ENCODE measurements around the gene MAP6.
"Not testable (repeated sequence)": the region's sequence is repeated elsewhere in the genome, so short reads cannot be mapped to it uniquely, and the experiment has no call there.

Gene MAP6

DNA sequence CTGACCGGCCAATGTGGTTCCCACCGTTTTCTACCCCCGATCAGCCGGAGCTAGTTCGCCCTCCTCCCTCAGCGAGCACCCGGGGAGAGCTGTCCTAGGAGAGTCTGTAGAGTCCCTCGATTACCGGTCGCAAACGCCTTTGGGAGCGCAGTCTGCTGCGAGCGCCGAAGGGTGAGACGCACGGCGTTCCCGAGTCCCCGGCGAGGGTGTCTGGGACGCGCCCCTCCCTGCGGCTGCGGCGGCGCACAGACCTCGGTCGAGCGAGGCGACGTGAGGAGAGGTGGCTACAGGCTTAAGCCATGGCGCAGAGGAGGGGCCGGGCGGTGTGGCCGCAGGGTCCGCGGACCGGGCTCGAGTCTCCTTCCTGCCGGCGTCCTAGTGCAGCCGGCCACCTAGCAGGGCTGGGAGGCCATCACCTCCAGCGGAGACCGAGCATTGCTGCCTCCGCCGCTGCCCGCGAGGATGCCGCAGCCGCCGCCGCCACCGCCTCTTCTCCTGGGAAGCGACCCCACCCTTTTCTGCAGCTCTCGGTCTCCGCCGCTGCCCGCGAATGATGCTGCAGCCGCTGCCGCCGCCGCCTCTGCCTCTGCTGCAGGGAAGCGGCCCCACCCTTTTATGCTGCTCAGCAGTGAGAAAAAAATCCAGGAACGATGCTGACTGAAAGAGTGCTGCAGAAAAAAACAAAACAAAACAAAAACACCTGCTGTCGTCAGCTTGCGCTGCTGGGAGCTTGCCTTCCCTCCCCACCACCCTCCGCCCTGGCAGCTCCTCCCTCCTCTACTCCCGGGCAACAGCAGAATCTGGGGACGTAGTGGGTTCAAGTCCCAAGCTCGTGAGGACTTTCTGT is at the start of gene MAP6:
Gene MAP6, minus strand, starts transcription at position 588 of the 847 bp plus-strand sequence. CDS start 669 bp downstream, outside the sequence.
- DNase-seq: peak; percentile 63

DNA sequence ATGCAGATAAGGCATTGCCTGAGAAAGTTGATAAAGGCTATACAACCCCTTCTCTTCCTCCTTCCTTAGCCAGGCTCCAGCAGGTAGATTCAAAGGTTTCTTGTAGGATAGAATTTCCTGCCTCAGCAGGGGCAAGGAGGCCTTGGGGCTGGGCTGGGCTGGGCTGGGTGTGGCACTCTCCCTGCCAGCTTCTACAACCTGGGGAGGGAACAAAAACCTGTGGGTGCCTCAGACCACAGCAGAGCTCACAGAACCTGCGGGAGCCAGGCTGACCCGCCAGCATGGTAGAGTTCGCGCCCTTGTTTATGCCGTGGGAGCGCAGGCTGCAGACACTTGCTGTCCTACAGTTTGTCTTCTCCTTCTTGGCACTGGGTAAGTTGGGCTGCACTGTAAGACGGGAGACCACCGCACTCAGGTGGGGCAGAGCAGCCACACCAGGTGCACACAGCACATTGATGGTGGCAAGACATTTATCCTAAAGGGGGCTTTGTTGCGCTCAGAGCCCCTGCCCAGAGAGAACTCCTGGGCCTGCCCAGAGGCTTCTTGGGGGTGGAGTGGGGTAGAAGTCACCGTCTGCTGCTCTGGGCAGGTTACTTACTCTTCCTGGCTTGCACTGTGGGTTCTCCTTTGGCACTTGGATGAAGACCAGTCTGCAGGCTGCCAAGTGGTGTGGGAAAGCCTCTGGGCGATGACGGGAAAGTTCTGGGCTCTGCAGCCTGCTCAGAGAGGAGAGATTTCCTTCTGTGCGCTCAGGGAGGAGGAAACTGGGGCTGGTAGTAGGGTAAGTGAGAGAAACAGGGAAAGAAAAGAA is 49.0 kb upstream of the MAP6 start, which contains the start of gene MOGAT2:
Gene MOGAT2, plus strand, starts transcription at position 231 of the 811 bp plus-strand sequence. Its CDS starts 51 bp downstream, at position 282.
- peak; percentile 70 for DNase-seq

DNA sequence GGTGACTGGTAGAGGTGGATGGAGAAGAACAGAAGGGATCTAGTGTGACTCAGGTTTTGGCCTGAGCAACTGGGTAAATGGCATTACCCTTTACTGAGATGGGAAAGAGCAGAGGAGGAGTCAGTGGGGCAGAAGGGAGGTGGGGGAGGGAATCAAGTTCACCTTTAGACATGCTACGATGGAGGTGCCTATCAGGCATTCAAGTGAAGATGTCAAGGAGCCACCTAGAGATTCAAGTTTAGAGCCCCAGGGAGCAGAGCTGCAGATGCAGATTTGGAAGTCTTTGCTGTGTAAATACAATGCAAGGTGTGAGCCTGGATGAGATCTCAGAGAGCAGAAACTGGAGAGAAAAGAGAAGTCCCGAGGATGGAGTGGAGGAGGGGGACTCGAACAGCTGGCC is 47.8 kb upstream of the MAP6 start:
- DNase-seq: no peak

DNA sequence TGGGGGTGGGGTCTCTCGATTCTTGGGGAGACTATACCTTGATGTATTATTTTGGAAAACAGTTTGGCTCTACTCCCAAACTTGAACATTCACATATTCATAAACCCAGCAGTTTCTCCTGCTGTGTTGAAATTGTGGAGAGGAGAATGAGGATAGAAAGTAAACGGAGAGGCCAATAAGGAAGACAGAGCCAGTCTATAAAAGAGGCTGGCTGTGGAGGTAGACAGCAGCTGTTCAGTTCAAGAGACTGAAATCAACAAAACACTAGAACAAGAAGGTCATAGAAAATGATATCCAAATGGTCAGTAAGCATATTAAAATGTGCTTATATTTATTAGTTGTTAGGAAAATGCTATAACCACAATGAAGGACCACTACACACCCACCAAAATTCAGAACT is 46.9 kb upstream of the MAP6 start:
- no peak for DNase-seq

DNA sequence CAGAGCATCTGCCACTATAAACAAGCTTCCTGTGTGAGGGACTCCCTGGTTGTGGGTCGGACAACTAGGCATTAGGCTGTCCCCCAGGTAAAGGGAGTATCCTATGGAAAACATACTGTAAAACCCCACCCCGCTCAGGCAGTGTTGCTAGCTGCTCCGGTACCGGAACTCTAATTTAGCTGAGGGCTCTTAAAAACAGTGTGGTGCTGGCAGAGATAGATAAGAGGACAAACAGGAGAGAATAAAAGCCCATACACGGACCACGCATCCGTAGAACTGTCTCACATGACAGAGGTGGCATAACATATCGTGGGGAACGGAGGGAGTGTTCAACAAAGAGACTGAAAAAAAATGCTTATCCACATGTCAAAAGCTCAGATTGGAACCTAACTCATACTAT is 45.4 kb upstream of the MAP6 start:
- no peak for DNase-seq

DNA sequence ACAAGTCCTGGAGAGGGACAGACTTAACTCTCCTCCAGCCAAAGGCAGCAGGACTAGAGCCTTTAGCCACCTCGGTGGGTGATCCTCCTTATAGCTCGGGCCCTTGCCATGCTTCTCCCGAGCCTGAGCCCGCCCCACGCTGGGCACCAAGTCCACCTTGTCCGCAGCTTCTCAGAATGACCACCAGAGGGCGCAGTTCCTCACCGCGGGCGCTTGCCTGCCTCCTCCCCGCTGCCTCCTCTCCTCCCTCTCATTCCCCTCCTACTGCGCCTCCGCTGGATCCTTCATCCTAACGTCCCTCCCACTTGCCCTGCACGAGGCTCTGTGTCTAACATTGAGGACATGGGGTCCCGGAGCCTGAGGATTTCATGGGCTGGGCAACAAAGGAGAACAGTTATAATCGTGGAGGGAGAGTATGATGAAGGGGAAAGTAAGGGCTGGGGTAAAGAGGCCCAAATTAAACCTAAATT is 37.5 kb upstream of the MAP6 start:
- DNase-seq: peak; percentile 82

DNA sequence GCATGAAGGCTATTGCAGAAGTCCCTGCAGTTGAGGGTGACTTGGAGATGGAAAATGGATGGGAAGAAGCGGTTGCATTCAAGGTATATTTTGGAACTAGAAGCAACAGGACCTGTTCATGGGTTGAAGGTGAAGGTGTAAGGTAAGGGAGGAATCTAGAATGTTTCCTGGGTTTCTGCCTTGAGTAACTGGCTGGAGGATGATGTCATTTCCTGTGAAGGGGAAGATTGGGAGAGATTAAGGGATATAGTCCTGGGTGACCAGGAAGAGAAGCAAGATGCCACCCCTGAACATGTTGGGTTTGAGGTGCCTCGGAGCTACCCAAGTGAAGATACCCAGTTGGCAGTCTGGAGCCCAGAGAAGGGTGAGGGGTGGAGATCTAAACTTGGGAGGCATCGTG is 36.7 kb upstream of the MAP6 start:
- DNase-seq: no peak

DNA sequence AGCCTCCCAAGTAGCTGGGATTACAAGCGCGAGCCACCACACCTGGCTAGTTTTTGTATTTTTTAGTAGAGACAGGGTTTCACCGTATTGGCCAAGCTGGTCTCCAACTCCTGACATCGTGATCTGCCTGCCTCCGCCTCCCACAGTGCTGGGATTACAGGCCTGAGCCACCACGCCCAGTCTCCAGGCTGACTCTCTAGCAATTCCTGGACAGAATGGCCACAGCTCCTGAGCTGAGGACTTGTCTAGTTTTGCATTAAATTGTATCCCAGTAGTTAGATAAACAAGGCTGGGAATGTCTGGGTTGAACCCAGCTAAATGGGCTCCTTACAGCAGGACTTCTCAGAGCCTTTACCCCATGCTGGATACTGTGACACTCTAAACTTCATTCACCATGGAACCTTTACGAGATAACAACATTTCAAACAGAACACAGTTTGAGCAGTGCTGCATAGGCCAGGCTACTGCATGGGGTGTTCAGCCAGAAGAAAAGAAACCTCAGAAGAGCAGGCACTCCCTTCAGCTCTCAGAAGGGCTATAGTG is 34.9 kb upstream of the MAP6 start:
- no peak for DNase-seq

DNA sequence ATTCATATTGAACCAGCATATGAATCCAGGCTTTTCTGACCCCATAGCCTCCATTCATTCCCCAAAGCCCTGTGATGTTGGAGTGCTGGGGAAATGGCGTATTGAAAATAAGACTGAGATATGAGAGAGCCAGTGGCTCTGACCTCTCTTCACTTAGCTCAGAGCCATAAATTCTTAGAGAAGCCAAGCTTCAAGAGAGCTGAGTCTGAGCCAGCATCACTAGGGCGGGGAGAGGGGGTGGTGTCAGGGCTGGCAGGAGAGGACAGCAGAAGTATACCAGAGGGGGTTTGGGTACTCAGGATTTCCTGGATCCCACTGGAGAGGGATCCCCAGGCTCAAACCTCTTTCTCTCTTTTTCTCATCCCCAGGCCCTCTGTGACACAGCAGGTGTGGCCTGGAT is 32.1 kb upstream of the MAP6 start:
- no peak for DNase-seq

DNA sequence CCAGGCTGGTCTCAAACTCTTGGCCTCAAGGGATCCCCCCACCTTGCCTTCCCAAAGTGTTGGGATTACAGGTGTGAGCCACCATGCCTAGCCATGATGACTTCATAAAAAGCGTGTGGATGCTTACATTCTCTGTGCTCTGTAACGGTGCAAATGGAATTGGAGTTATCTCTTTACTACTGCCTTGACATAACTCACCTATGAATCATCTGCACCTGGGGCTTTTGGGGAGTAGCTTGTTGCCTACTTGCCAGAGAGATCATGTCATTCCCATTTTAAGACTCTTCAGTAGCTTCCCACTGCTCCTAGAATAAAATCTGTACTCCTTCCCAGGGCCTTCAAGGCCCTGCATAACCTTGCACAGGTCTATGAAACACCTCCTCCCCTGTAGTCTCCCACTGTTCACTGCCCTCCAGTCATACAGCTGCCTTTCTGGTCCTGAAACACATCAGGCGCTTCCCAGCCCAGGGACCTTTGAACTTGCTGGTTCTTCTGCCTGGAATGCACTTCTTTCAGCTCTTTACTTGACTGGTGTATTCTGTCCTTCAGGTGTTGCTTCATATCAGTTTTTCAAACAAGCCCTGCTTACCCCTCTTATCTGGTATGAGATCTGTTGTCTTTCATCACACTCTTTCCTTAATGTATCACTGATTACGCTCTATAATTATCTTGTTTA is 29.2 kb upstream of the MAP6 start:
- no peak for DNase-seq

DNA sequence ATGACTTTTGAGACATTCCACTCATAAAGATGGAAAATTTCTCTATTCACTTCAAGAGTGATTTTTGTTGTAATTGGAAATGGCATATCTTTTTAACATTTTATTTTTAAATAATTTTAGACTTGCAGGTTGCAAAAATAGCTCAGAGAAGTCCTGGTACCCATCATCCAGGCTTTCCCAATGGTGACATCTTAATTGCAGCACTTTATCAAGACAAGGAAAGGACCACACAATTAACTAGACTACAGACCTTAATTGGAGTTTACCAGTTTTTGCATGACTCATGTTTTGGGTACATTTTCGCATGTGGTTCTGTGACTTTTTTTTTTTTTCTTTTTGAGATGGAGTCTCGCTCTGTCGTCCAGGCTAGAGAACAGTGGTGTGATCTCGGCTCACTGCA is 23.0 kb upstream of the MAP6 start:
- no peak for DNase-seq

DNA sequence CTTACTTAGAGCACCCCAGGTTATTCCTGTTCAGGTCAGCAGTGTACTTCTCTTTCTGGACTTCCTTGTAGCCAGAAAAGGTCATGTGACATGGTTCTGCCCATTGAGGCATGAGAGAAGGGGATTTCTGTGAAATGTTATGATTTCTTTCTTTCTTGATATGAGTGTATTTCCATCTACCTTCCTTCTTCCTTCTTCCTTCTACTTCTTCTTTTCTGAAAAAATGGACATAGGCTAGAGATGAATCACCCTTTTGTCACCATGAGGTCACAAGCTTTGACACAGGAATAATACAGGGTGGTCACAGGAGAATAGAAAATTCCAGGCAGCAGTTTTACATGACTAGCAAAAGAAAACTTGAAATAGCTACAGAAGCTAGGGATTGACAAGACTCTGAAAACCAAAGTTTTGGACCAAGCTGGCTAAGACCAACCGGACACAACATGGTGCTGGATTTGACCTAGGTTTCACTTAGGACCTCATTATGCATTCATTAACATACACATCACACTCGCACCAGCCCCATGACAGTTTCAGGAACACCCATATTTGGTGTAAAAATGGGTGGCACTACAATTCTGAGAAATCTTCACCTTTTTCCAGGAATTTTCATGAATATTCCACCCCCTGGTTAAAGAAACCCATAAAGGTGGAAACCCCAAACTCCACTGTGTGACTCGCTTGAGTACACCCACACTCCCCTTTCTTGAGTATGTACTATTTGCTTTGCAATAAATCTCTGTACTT is 21.2 kb upstream of the MAP6 start:
- DNase-seq: no peak

DNA sequence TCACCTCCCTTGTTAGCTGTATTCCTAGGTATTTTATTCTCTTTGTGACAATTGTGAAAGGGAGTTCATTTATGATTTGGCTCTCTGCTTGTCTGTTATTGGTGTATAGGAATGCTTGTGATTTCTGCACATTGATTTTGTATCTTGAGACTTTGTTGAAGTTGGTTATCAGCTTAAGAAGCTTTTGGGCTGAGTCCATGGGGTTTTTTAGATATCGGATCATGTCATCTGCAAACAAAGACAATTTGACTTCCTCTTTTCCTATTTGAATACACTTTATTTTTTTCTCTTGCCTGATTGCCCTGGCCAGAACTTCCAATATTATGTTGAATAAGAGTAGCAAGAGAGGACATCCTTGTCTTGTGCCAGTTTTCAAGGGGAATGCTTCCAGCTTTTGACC is 15.0 kb upstream of the MAP6 start:
- DNase-seq: not testable (repeated sequence)

DNA sequence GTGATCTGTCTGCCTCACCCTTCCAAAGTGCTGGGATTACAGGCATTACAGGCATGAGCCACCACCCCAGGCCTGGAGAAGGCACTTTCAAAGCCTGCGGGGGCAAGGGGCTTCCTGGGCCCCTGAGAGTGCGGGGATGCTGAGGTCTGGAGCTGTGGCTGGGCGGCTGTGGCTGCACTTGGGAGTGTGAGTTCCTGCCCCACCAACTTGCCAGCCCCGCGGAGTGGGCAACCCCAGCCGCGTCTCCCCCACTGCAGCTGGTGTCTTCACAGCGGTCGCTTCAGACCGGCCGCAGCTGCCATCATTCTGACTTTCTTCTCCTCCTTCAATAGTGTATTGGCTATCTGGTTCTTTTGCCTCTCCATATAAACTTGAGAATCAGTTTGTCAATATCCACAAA is 10.7 kb upstream of the MAP6 start:
- no peak for DNase-seq

DNA sequence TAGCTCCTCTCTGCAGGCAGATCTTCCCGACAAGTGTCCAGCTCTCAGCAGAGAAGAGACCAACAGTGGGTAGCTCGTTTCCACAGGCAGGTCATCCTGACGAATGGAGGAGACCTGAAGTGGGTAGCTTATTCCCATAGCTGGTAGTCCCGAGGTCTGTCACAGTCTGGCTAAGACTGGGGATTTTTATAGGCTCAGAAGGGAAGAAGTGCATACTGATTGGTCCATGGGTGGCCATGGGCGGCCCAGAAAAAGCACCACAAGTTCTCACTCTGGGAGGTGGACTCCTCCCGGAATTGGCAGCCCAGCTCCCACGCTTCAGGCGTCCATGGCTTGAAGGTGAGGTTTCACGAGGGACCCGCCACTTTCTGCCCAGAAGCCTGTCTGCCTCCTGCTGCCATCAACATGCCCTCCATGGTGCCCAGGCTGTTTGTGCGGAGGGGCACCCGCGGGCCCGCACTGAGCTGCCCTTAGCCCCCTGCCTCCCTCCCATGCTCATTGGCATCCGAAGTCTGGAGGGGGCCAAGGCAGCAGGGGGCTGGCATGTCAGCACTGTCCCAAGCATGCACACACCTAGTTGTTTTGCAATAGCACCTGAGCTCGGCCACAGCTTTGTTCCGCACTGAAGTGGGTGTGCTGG is 9.9 kb upstream of the MAP6 start:
- DNase-seq: no peak

DNA sequence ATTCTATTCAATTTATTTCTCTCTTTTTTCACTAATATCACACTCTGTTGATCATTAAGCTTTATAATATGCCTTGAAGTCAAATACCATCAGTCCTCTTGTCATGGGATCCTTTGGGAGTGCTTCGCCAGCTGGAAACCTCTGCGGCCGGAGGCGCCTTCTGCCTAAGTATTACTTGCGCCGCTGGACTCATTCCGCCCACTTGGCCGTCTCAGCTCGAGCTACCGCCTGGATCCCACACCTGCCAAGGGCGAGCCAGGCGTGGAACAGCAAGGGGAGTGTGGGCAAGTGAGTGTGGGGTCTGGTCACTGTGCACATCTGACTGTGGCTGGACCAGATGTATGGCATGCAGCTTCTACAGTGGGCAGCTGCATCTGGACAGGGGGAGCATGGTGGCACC is 9.1 kb upstream of the MAP6 start:
- no peak for DNase-seq

DNA sequence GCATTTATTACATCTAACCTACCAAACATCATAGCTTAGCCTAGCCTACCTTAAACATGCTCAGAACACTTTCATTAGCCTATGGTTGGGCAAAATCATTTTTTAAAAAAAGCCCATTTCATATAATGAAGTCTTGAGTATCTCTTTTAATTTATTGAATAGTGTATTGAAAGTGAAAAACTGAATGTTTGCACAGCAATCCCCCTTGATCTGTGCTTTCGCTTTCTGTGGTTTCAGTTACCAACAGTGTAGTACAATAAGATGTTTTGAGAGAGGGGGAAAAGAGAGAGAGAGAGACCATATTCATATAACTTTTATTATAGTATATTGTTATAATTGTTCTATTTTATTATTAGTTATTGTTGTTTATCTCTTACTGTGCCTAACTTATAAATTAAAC is 8.4 kb upstream of the MAP6 start:
- DNase-seq: no peak

DNA sequence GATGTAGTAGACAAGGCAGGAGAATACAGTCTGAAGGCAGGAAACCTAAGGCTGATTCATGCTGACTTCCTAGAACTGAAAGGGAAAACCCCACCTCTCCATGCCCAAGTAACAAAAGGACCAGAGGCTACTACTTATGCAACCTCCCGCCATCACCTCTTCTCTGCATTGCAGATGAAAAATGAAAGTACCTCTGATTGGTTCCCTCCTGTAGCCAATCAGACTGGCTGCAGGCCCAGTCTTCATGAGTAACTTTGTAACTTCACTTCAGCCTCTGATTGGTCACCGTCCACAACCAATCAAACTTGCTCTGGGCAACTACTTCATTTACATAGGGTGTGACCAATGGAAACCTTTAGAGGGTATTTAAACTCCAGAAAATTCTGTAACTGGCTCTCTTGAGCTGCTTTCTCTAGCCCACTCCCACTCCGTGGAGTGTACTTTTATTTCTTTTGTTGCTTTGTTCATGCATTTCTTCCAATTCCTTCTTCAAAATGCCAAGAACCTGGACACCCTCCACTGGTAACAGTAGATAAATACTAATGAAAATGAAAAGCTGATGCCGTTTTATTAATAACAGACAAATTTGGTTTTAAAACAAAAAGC is 5.2 kb upstream of the MAP6 start:
- DNase-seq: peak; percentile 65

DNA sequence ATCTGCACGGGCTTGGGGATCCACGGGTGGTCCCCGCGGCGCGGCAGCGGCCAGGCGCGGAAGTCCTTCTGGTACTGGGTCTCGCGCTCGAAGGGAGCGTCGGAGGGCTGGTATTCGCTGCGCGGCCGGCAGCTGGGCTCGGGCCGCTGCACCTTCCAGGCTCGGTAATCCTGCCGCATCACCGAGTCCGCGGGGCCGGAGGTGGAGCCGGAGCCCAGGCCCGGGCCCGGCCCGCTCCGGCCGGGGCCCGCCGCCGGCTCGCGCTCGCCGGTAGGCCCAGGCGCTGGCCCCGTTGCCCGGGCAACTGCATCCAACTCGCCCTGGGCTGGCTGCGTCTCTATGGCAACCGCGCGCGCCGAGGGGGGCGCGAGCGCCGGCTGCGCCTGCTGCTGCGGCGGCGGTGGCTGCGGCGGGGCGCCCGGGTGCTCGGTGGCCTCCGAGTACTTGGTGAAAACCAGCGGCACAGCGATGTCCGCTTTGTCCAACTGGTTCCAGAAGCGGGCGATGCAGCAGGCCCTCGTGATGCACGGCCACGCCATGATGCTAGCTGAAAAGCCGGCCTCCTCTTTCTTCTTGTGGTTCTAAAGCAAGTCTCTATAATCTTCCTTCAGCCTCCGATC is 897 bp downstream of the MAP6 start:
- no peak for DNase-seq

DNA sequence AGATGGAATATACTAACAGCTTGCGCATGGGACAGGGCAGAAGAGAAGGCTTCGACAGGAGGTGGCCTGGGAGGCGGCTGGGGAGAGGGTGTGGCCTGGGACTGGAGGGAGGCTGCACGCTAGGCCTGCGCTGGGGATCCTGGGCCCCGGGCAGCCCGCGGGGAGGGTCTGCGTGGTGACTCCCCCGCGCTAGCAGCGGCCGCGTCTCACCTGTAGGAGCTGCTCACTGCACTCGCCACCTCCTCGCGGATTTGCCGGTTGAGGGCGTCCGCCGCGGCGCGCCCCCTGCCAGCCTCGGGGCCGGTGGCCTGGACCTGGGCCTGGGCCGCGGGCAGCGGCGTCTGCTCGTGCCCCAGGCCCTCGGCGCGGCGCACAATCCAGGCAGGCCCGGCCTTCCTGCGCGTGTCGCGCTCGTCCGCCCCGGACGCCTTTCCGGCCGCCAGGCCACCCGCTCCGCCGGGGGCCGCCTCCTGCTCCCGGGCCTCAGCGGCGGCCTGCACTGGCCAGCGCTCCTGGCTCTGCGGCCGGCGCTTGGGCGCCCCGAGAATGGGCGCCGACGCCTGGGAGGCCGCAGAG is 1.5 kb downstream of the MAP6 start:
- DNase-seq: peak; percentile 15

Measured in RPMI8226 (cell line).